ENCODE measurements around the gene WDR27.

- TF ChIP-seq CTCF (conservative IDR thresholded peaks at IDR 0.05; ENCODE audit: low read length) (no peak), EZH2phosphoT487 (IDR thresholded peaks at IDR 0.05; ENCODE audit: borderline replicate concordance, low read depth, low read length) (no peak)
Observed at GRCh38 chr6:169583886-169584541, 117.8 kb downstream of the WDR27 start.
